Activated CD4-positive, alpha-beta T cell treated with anti-CD3 and anti-CD28 coated beads for 4 hours (primary cell): Measurements from ENCODE around the gene OXCT2.
"Not testable (repeated sequence)": the region's sequence is repeated elsewhere in the genome, so short reads cannot be mapped to it uniquely, and the experiment has no call there.

Experiments
- DNase-seq, 2 donors: peaks; one replicate each; pipeline ENCODE4 v3.0.0-alpha.2; 2020

Gene OXCT2

DNA sequence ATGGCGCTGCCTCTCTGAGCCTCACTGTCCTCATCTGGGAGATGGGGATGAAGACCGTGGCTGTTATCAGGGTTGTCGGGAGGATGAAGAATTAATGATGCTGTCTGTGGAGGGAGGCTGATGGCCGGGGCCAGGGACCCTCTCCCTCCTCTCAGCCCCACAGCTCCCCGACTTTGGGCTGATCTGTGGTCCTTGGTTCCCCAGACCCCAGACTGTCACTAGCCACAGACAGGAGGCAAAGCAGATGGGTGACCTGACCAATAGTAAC, 15.9 kb upstream of the OXCT2 start:
- DNase-seq: not testable (repeated sequence)

DNA sequence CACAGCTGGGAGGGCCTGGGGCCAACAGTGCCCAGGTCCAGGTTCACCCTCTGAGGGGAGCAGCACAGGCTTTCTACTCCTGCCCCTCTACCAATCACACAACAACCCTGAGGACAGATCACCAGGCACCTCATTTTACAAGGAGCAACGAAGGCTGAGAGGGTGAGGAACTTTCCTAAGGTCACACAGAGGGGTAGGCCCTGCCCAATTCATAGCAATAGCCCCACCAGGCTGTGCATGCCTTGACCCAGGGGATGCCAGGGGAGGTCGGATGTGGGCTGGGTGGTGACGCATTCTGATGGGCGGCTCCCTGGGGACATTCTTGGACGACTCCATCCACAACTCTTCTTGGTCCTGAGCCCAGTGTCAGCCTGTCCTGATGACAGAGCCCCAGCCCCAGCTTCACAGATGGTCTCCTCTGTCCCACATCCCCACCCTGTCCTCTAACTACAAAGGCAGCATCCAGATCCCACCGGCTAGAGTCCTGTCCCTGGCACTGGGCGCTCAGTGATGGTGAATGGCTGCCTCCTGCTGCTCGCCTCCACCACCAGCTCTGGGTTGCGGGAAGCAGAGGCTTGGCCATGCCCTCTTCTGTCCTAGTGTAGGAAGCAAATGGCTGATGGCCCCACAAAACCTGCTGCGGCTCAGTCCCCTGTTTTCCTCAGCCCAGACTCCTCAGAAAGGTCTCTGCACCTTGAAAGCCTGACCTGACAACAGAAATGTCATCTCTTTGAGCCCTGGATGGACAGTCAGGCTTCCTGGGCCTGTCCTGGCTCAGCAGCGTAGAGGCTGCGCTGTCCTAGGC, 15.4 kb upstream of the OXCT2 start:
- not testable (repeated sequence) for DNase-seq

DNA sequence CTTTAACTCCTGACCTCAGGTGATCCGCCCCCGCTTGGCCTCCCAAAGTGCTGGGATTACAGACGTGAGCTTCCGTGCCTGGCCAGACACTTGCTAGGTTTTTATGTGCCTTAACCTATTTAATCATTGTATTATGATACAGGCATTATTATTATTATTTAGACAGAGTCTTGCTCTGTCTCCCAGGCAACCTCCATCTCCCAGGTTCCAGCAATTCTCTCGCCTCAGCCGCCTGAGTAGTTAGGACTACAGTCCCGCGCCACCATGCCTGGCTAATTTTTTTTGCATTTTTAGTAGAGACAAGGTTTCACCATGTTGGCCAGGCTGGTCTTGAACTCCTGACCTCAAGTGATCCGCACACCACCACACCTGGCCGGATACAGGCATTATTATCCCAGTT, 11.5 kb upstream of the OXCT2 start:
- not testable (repeated sequence) for DNase-seq

DNA sequence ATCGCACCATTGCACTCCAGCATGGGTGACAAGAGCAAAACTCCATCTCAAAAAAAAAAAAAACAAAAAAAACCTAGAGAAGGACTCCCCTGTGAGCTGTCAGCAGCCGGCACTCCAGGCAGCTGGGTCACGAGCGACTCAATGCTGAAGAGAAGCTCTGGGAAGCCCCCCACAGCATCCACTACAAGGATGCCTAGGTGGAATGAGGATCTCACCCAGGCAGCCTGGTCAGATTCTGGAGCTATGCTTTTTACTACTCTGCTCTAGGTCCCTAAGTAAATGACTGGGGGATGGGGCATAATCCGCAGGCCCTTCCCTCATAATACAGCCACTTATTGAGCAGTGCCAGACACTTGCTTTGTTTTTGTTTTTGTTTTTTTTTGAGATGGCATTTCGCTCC, 11.0 kb upstream of the OXCT2 start:
- no peak for DNase-seq

DNA sequence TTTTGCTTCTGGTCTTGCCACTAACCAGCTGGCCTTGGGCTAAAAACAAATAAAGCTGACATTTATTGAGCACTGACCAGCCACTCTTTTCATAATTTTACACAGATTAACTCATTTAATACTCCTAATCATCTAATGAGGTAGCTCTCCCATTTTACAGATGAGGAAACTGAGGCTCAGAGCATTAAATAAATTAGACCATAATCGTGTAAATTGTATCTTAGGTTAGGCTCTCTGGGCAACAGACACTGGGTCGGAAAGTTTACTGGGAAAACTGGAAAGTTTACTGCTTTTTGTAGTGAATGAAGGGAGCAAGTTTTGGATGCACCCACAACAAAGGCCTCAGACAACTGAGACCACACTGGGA, 10.2 kb upstream of the OXCT2 start:
- DNase-seq: no peak

DNA sequence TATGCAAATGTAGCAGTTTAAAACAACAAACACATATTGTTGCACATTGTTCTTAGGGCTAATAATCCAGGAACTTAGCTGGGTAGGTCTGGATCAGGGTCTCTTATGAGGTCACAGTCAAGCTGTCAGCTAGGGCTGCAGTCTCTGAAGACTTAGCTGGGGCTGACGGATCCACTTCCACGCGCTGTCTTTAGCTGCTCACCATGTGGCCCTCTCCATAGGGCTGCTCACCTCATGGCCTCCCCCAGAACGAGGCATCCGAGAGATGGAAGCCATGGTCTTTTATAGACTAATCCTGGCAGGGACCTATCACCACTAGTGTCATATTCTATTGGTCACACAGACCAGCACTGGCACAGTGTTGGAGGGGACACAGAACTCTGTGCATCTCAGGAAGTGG, 8.7 kb upstream of the OXCT2 start:
- no peak for DNase-seq

DNA sequence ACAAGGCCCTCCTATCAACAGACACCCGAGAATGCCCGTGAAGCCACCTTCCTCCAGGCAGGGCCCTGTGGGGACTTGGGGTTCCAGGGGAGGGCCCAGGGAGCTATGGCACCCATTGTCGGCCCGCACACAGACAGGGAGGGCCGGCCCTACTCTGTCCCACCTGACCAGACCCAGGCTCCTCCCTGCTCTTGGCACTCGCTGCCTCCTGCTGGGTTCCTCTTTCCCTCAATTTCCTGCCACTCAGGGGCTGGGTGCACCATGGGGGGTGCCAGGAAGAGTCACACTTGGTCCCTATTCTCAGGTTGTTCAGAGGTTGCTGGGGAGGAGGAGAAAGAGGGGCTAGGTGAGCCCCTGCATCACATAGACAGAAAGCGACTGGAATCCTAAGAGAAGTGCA, 8.0 kb upstream of the OXCT2 start:
- no peak for DNase-seq

DNA sequence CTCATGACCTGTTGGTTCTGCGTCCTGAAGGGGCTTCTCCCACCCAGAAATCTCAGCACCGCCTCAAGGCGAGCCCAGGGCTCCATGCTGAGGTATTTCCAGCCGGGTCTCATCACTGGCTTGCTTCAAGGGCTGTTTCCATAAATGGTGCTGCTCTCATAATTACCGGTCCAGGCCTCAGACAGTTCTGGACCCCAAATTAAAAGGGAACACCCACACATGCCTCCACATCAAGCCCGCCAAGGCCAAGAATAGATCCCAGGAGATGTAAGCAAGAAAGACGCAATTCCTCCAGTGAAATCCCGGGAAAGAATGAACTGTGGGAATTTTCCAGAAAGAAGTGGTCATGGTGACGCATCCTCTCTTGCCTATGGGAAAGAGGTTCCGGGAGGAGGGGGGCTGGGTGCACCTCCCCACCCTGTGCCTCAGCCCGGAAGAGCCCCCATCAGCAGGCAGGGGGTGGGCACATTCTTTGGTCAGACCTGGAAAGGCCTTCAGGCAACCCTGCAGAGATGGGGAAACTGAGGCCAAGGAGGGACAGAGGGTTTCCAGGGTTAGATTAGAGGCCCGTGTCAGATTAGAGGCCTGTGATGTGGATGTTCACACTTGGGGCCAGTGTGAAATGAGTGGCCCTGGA, 7.4 kb upstream of the OXCT2 start:
- DNase-seq: not testable (repeated sequence)

DNA sequence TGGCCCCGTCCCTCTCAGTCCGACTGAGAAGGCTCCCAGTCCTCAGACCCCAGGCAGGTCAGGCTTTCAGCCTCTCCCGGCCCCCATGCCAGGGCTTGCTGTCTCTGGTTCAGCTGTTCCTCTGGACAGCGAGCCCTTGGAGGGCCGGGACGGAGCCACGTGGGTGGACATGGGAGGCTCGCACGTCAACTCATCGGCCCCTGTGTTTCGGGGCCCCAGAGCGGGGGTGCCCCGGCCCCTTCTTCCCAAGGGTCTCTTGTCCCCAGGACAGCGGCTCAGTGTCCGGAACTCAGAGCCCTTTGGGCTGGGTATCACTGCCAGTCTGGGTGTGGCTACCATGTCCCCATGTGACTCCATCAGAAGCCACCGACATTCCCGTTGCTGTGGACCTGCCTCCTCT, 6.7 kb upstream of the OXCT2 start:
- not testable (repeated sequence) for DNase-seq

DNA sequence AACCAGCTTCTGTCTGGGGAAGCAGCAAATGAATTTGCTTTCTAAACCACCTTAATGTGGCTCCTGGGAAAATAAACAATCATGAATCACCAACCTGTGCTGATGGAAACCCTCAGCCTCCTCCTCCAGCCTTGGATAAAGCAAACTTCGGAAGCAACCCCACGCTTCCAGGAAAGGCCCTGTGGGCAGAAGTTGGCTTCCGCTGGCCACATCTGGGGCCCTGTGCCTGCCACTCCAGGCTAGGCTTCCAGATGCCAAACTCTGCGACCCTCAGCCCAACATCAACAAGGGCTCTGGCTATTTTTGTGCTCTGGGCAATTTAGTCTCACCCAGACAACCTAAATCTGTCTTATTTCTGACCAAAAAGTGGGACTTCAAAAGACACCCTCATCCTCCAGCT, 6.2 kb upstream of the OXCT2 start:
- DNase-seq: no peak

DNA sequence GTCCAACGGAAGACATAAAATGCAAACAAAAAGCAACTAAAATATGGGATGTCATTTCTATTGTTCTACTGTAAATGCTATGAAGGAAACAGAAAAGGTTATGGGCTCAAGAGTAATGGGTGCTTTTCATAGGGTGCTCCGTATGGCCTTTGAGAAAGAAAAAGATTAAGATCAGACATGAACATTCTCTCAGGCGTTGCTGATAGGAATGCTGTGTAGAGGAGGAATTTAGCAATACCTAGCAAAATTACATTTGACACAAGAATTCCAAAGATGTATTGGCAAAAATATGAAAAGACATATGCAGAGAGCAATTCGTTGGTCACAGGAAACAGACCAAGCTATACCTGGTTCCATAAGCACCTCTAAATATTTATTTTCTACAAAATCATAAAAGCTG, 5.7 kb upstream of the OXCT2 start:
- DNase-seq: no peak

DNA sequence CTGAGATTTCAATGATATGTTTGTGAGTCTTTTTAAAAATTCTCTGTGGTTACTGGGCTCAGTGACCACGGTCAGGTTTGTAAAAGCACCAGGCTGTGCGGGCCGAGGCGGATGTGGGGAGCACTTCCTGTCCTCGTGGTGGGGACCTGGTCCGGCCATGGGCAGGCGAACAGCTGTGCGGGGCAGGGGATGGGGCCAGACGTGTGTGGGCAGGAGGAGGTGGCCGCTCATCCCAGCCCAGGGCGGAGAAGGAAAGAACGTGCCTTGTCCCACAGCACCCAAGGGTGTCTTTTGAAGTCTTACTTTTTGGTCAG, 5.2 kb upstream of the OXCT2 start:
- no peak for DNase-seq

DNA sequence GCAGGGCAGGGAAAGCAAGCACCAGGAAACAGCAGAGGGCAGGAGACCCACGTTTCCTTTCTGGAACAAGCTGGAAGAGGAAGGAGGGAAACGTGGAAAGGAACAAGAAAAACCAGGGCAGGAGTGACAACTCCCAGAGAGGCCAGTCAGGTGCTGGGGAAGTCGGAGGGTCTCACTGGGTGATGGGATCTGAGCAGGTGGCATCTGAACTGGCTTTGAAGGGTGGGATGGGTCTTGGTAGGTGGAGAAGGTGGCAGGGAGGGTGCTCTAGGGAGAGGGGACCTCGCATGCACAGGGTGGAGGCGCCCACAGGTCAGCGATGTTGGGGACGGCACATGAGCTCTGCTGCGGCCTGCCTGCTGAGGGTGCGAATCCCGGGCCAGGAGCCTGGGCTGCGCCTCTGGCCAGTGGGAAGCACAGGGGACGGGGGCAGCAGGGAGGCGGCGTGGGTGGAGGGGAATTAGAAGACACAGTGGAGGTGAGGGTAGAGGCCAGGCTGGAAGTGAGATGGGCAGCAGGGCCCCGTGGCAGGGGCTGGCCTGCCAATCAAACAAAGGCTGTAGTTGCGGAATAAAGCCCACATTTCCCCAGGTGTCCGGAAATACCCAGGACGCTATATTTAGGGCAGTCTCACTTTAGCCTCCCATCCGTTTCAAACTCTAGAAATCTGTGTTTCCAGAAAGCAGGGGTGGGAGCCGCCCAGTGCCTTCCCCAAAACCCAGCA, 4.7 kb upstream of the OXCT2 start:
- DNase-seq: not testable (repeated sequence)

DNA sequence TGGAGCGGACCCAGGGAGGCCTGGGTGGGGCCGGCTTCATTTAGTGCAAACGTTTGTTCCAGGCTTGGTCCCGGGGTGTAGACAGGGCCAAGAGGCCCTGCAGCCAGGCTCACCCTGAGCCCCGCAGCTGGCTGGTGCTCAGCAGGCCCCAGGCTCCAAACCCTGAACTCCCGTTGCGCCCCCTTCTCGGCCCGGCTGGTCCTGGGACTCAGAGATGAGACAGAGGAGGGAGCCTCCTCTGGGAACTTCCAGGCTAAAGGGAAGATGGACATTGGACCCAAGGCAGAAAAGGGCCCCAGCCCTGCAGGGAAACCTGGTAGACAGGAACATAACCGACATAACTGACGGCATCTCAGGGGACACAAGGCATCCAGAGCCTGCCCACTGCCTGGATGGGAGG, 4.0 kb upstream of the OXCT2 start:
- DNase-seq: not testable (repeated sequence)

DNA sequence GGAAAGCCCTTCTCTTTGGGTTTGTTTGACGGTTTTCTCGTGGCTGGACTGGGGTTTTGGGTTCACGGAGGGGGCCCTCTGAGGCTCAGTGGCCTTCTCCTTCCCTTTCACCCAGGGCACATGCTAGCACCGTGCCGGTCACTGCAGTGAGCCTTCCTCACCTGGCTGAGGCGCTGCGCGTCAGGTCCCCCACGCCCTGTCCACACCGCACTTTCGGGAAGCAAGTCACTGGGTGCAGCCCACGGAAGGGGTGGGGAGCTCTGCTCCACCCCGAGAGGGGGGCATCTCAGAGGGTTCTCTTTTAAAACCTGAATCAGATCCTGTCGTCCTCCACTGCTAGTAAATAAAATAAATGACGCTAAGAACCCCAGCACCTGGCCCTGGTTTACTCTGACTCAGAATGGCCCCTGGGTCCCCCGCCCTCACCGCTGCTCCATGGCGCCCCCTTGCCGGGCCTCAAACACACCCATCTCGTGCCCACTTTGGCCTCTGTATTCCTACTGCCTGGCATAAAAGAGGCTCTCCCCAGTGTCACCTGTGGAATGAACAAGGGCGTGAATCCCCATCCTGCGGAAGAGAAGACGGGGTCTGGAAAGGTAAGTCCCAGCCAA, 2.3 kb upstream of the OXCT2 start:
- DNase-seq: not testable (repeated sequence)

DNA sequence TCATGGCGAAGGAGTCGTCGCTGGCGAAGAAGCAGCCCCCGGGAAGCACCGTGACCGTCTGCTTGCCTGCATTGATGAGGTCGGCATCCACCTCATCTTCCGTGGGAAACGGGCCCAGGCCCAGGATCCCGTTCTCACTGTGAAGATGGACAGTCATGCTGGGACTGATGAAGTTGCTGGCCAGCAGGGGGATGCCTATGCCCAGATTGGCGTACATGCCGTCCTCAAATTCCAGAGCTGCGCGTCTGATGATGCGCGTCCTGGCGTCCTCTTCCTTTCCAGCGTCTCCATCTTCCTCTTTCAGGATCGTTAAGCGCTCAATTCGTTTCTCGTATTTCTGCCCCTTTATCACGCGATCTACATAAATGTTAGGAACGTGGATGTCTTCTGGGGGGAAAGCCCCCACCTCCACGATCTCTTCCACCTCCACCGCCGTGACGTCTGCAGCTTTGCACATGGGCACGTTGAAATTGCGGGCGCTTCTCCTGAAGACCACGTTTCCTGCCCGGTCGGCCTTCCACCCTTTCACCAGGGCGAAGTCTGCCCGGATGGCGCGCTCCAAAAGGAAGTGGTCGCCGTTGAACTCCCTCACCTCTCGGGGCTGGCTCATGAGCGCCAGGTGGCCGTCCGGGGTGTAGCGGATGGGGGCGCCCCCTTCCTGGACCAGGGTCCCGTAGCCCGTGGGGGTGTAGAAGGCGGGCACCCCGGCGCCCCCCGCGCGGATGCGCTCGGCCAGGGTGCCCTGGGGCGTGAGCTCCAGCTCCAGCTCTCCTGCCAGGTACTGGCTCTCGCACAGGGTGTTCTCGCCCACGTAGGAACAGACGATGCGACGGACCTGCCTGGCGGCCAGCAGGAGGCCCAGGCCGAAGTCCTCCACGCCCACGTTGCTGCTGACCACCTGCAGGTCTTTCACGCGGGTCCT, 787 bp downstream of the OXCT2 start:
- DNase-seq: peak in 1 of 2 donors; percentile 58

DNA sequence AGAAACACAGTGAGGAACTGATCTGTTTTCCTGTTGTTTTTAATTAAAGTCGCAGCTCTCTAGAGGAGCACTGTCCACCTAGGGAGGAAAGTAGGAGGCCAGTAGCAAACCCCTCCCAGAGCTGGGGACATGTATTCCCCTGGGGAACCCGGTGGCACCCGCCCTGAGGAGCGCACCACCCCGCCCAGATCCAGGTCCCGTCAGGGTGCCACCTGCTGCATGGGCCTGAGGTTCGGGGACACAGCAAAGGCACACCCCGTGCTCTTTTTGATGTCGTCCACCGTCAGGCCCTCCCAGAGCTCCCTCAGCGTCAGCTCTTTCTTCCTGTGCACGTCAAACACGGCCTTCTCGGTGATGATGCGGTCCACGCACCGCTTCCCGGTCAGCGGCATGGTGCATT, 1.6 kb downstream of the OXCT2 start:
- DNase-seq: not testable (repeated sequence)

DNA sequence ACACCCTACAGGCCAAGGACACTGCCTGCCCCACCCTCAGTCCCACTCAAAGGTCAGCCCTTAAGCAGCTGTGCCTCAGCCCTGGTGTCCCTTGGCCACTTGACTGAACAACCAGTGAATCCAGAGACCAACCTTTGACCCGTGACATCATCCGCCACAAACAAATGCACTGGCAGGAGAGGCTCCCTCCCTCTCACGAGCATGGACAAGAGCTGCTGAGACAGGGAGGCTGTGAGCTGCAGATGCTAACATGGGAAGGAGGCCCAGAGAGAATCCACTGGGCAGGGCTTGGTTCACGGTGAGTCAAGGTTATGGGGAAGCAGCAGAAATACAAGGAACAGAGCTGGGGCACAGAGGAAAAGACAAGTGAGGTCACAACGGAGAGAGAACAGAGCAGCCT, 4.7 kb downstream of the OXCT2 start:
- DNase-seq: not testable (repeated sequence)

DNA sequence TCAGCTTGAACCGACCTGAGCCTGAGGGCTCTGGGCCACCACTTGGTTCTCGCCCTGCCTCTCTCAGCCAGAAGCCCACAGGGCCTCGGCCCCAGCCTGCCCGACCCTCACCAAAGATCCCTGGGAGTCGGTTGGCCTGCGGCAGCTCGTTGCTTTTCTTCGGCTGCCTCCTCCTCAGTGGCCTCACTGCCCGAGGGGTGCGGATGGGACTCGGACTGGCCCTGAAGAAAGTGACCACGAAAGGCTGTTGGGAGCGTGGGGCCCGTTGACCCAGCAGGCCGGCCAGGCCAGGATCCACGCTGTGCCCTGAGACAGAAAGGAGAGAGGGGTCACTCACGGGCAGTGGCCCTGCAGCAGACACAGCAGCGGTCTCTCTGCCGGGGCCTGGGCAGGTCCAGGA, 6.6 kb downstream of the OXCT2 start:
- DNase-seq: not testable (repeated sequence)

DNA sequence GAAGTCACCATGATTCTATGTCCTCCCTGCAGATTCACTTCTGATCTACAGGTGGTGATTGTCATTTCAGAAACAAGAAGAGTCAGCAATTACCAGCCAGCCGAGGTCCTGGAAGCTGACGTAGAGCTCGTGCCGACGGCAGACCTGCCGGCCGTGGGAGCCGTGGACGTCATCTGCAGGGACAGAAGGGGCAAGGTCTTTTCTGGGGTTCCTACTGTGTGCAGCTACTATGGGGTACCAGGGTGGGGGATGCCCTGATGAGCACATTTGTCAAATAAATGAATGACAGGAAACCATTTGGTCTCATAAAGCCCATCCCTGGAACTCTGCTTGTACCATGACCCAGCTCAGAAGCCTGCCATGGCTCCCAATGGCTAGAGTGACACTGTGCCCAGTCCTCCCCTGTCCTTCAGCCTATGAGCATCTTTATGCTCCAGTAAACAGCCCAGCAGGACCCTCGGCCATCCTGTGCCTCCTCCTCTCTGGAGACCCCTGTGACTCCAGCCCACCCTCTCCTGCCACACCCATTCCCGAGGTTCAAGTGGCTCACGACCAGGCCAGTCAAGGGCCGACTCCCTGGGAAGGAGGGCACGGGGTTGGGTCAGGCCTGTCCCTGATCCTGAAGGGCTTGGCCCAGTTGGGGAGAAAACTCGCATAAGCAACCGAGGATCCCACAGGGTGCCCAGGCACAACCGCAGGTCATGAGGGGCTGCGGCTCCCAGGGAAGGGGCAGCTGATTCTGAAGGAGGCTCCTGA, 7.4 kb downstream of the OXCT2 start:
- not testable (repeated sequence) for DNase-seq

DNA sequence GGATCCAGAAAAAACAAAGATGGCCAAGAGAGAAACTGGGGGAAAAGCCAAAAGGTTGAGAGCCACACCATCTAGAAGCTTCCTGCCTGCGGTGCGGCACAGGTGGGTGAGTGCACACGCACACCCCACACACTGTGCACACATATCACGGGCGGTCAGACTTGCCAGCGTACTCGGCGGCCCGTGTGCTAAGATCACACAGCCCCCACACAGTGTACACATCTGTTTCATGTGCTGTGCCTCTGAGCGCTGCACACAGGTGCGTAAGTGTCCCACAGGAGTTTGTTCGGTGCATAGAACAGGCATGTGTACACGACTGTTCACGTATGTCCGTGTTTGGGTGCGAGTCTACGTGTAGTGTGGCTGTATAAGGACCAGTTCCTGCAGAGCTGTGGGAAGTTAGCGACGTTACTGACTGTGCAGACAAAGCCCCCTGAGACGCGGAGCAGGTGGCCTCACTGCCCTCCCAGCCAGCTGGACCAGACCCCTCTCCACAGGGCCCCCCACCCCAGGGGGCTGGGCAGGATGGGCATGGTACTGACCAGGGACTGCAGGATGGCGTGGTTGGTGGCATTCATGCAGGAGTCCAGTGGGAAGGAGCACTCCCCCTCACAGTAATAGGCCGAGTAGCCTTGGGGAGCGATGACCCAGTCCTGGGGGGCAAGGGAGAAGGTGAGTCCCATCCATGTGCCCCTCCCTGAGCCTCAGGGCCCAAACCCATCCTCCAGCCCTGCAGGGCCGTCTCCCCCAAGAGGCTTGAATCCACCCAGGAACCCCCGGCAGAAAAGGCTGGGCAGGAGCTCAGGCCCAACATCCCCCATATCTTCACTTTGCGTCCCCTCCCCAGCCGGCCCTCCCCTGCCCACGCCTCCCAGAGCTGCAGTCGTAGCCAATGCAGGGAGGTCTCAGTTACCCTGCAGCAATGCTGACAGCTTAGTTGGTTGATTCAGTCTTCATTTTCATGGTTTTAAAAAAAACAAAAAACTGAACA, 8.3 kb downstream of the OXCT2 start:
- no peak for DNase-seq
